Tibial nerve (tissue), 4 donors: ENCODE data around the gene SMIM38. TPM values are rescaled to one million over a fixed set of nuclear protein-coding genes. Genes with fewer than 3 reads are reported as not detected.
A peak's percentile ranks its signal among the peaks of the same experiment; 100 is the strongest.

ENCODE experiments used
- DNase-seq, 2 donors: peaks; one replicate each; pipeline ENCODE4 v3.0.0-alpha.2; 2019; ENCODE audit warnings: low spot score in 2 of 2
- H3K27ac ChIP-seq, 4 donors: fragments of 200-600 bp; sonication (generic) in 3 of 4; one replicate each; pipeline ENCODE4 v1.5.1; 2017 to 2019; ENCODE audit warnings: mild to moderate bottlenecking in 1 of 4
- H3K27me3 ChIP-seq, 2 donors: fragments of 200-600 bp; sonication (generic) in 1 of 2; one replicate each; pipeline versions ENCODE4 v1.5.1 to v1.6.0; 2017 to 2019
- H3K36me3 ChIP-seq, 3 donors: fragments of 200-600 bp; sonication (generic); one replicate each; pipeline ENCODE4 v1.5.1; 2018 to 2019
- H3K4me1 ChIP-seq, 4 donors: fragments of 200-600 bp; sonication (generic) in 3 of 4; one replicate each; pipeline ENCODE4 v1.5.1; 2017 to 2019
- H3K4me3 ChIP-seq, 4 donors: fragments of 200-600 bp; sonication (generic) in 3 of 4; one replicate each; pipeline ENCODE4 v1.5.1; 2017 to 2019; ENCODE audit warnings: mild to moderate bottlenecking in 1 of 4, moderate library complexity in 1 of 4
- H3K9me3 ChIP-seq, 4 donors: fragments of 200-600 bp; sonication (generic) in 3 of 4; one replicate each; pipeline ENCODE4 v1.5.1; 2017 to 2019
- CTCF ChIP-seq, 5 experiments: fragments of 200-600 bp in 3 of 5; fragments of 450-650 bp in 2 of 5; sonication (generic) in 3 of 5; IDR thresholded peaks; one replicate each; pipeline ENCODE4 v1.5.1; 2016 to 2019; ENCODE audit warnings: antibody characterized with exemption in 5 of 5, mild to moderate bottlenecking in 3 of 5, moderate library complexity in 2 of 5
- EP300 ChIP-seq, 2 donors: sonication (generic); formaldehyde crosslinking; IDR thresholded peaks; one replicate each; pipeline ENCODE4 v1.6.1; 2017; ENCODE audit warnings: antibody characterized with exemption in 2 of 2, mild to moderate bottlenecking in 1 of 2
- POLR2A ChIP-seq, 2 donors: fragments of 450-650 bp; IDR thresholded peaks; one replicate each; pipeline ENCODE4 v1.6.1; 2017; ENCODE audit warnings: antibody characterized with exemption in 2 of 2, mild to moderate bottlenecking in 2 of 2, moderate library complexity in 2 of 2
- WGBS, 2 donors: methylation state at CpG; one replicate each; pipeline ENCODE4 v1.1.5; 2018; 5-methylcytosine and 5-hydroxymethylcytosine counted together
- total RNA-seq, 4 donors: library from RNA; depleted of rRNA; stranded (reverse); fragments of >200 nt; gene quantifications; one replicate each; pipeline ENCODE4 v1.1.0, GENCODE V29; 2016

The SMIM38 gene
- total RNA-seq, 4 donors from 2014 or later: 3.3 to 4.6 (median 4.1) TPM

DNA sequence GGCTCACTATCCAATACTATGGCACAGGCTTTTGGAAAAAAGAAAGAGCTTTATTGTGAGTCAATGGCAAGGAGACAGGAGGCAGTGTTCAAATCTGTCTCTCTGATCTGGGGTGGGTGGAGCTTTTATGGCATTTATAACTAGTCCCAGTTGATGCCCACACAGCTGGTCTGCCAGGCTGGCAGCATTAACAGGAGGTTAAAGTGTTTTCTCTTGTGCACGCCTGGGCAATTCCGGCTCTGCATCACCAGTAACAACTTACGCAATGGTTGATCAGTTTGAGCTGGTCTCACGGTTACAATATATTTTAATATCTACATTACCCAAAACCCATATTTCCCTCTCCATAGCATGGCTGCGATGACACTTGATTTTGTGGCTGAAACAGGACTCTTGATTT is 15.1 kb upstream of the SMIM38 start:
- no peak for DNase-seq
- Histone ChIP-seq H3K4me1 (peaks cover 0 to 10% (median 0%) of the 10 kb centered on the region in 4 donors), H3K36me3 (peaks cover 0 to 26% (median 0%) of the 10 kb centered on the region in 3 donors), H3K9me3 (peaks cover 0 to 2% (median 0%) of the 10 kb centered on the region in 4 donors), H3K27ac (peak overlapping the region in 2 of 4 donors; percentile 15 to 38), H3K4me3 (no peak overlapping the region), H3K27me3 (no peaks in the 10 kb centered on the region)
- 58 to 64% methylated on average over 5 of the region's 5 CpGs for WGBS, 2 donors
- TF ChIP-seq POLR2A (IDR thresholded peaks at IDR 0.05): no peak
- no peak for TF ChIP-seq EP300 (IDR thresholded peaks at IDR 0.05)
- no peak for TF ChIP-seq CTCF (IDR thresholded peaks at IDR 0.05)

DNA sequence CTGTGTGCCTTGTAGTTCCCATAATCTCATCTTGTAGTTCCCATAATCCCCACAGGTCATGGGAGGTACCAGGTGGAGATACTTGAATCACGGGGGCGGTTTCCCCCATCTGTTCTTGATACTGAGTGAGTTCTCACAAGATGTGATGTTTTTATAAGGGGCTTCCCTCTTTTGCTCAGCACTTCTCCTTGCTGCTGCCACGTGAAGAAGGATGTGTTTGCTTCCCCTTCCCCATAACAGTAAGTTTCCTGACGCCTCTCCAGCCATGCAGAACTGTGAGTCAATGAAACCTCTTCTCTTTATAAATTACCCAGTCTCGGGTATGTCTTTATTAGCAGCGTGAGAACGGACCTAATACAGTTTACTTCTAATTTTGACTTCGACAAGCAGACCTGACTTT is 14.0 kb upstream of the SMIM38 start:
- no peak overlapping the region for H3K4me3 ChIP-seq
- H3K4me1 ChIP-seq: peaks cover 0 to 10% (median 0%) of the 10 kb centered on the region in 4 donors
- WGBS, 2 donors: 62 to 73% methylated on average over 8 of the region's 8 CpGs
- TF ChIP-seq POLR2A (IDR thresholded peaks at IDR 0.05): no peak
- TF ChIP-seq EP300 (IDR thresholded peaks at IDR 0.05): no peak
- TF ChIP-seq CTCF (IDR thresholded peaks at IDR 0.05): no peak
- DNase-seq: no peak
- H3K36me3 ChIP-seq: peaks cover 0 to 32% (median 0%) of the 10 kb centered on the region in 3 donors
- no peak overlapping the region for H3K27ac ChIP-seq
- H3K9me3 ChIP-seq: peaks cover 0 to 13% (median 0%) of the 10 kb centered on the region in 4 donors
- no peaks in the 10 kb centered on the region for H3K27me3 ChIP-seq

- 93 to 98% methylated on average over 2 of the region's 2 CpGs for WGBS, 2 donors
- Histone ChIP-seq H3K27ac (no peak overlapping the region), H3K9me3 (peaks cover 0 to 20% (median 0%) of the 10 kb centered on the region in 4 donors), H3K27me3 (no peaks in the 10 kb centered on the region), H3K4me1 (peaks cover 0 to 4% (median 0%) of the 10 kb centered on the region in 4 donors), H3K36me3 (peaks cover 0 to 38% (median 0%) of the 10 kb centered on the region in 3 donors), H3K4me3 (no peak overlapping the region)
- DNase-seq: no peak
- no peak for TF ChIP-seq POLR2A (IDR thresholded peaks at IDR 0.05)
- TF ChIP-seq EP300 (IDR thresholded peaks at IDR 0.05): no peak
- no peak for TF ChIP-seq CTCF (IDR thresholded peaks at IDR 0.05)
Observed at GRCh38 chr11:69142895-69143294, 12.8 kb upstream of the SMIM38 start.

DNA sequence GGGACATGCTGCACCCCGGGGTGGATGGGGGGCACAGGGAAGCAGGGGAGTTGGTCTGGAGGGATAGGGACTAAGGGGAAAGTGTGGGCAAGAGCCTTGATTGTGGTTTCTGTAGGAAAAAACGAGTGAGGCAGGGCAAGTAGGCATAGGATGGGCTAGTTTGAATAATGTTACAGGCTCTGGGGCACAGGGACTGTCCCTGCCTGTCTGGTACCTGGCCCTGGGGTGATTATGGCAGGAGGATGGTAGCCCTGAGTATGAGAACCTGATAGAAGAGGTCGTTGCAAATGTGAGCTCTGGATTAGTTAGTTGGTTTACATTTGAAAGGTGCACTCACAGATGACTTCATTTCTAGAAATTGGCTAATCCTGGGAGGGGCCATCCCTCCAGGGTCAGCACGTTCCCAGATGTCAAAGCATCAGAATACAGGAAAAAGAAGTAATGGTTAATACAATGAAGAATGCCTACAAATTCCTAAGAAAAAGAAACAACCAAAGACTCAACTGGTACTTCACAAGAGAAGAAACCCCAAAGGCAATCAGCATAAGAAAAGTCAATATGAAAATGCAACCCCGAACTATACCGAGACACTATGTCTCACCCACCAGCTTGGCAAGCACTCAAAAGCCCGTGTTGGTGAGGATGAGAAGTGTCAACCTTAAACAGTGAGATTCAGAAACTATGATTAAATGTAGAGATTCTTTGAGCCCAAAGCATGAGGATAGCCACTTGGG is 11.3 kb upstream of the SMIM38 start:
- Histone ChIP-seq H3K9me3 (peaks cover 0 to 20% (median 0%) of the 10 kb centered on the region in 4 donors), H3K4me1 (no peaks in the 10 kb centered on the region), H3K27me3 (no peaks in the 10 kb centered on the region), H3K27ac (no peak overlapping the region), H3K36me3 (peaks cover 0 to 31% (median 0%) of the 10 kb centered on the region in 3 donors), H3K4me3 (no peak overlapping the region)
- TF ChIP-seq CTCF (IDR thresholded peaks at IDR 0.05) (no peak), EP300 (IDR thresholded peaks at IDR 0.05) (no peak), POLR2A (IDR thresholded peaks at IDR 0.05) (no peak)
- no peak for DNase-seq
- 61 to 63% methylated on average over 7 of the region's 7 CpGs for WGBS, 2 donors

DNA sequence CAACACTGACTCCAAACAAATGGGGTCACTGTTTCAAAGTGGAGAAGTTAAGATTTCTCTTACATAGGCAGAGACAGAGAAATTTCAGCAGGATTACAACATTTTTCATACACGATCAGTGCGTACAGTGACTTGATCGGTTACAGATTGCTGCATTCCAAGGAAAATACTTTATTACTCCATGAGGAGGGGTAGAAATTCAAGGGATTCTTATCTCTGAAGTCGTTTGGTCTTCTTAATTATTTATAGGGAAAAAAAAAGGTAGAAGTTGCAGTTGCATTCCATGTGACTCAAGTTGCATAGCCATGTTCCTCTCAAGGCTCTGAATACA is 10.7 kb upstream of the SMIM38 start:
- peaks cover 0 to 34% (median 0%) of the 10 kb centered on the region in 3 donors for H3K36me3 ChIP-seq
- no peaks in the 10 kb centered on the region for H3K27me3 ChIP-seq
- TF ChIP-seq CTCF (IDR thresholded peaks at IDR 0.05) (no peak), POLR2A (IDR thresholded peaks at IDR 0.05) (no peak), EP300 (IDR thresholded peaks at IDR 0.05) (no peak)
- H3K9me3 ChIP-seq: peaks cover 0 to 20% (median 0%) of the 10 kb centered on the region in 4 donors
- no peak overlapping the region for H3K4me3 ChIP-seq
- H3K4me1 ChIP-seq: no peaks in the 10 kb centered on the region
- WGBS, 2 donors: 45 to 48% methylated on average over 4 of the region's 4 CpGs
- DNase-seq: no peak
- H3K27ac ChIP-seq: no peak overlapping the region
